Ovary (tissue), 3 donors: ENCODE results near the gene NELL1.

Experiments used
- CTCF ChIP-seq, 3 donors: fragments of 450-650 bp in 2 of 3; fragments of 200-600 bp in 1 of 3; IDR thresholded peaks; one replicate each; pipeline versions ENCODE4 v1.5.1 to v1.8.0; 2016 to 2022; ENCODE audit warnings: antibody characterized with exemption in 3 of 3, mild to moderate bottlenecking in 1 of 3
- EP300 ChIP-seq: sonication (generic); formaldehyde crosslinking; IDR thresholded peaks from one replicate; pipeline ENCODE4 v1.6.1; 2017; ENCODE audit warnings: antibody characterized with exemption
- donor health status: DM: no; HTN: no; CAD: no.

- TF ChIP-seq CTCF (IDR thresholded peaks at IDR 0.05) (no peak), EP300 (no peak)
These were observed 3.2 kb downstream of the NELL1 start for GRCh38 chr11:20672575-20672974.
